Measurements from ENCODE around the gene PLCB4.

DNA sequence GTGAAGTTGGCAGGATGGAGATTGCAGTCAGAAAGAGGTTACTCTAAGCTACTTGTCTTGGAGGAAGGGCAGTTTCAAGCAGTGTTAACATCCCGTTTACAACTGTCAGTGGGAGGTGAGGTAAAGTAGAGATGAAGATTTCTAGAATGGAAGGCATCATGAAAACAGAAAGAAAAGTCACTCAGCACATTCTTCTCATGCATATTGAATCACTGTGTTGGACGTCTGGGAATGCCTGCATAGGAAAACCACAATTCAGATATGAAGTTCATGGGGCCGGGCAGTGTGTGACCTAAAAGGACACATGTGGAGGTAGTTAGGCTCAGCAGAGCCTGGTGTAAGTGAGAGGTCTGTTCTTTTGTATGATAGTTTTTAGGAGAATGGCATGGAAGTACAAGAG, 372.0 kb downstream of the PLCB4 start:
- no peak for TF ChIP-seq CTCF (IDR thresholded peaks at IDR 0.05)
- TF ChIP-seq EP300 (IDR thresholded peaks at IDR 0.05), result no peak
- no peak for TF ChIP-seq POLR2A (IDR thresholded peaks at IDR 0.05; ENCODE audit: low read depth)
- no peak for TF ChIP-seq POLR2AphosphoS5 (IDR thresholded peaks at IDR 0.05)
